ENCODE results near the gene TRAF3IP3.

DNA sequence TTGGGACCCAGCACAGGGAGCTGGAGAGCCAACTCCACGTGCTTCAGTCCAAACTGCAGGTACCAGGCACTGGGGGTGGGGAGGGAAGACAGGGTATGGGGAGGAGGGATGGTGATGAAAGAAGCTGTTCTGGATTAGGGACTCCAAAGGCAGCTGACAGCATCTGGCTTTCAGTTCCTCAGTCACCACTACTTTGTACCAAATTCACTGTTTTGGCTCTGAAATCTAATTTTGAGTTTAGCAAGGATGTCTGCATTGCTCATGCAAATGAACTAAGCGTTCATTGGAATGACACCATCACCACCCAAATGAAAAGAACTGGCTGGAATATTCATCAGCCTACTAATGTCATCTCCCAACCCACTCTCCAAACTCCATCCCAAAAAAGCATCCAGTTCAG lies 19.8 kb downstream of the TRAF3IP3 start:
- no peak for TF ChIP-seq POLR2A (IDR thresholded peaks at IDR 0.05)
- TF ChIP-seq, protein P1, sequence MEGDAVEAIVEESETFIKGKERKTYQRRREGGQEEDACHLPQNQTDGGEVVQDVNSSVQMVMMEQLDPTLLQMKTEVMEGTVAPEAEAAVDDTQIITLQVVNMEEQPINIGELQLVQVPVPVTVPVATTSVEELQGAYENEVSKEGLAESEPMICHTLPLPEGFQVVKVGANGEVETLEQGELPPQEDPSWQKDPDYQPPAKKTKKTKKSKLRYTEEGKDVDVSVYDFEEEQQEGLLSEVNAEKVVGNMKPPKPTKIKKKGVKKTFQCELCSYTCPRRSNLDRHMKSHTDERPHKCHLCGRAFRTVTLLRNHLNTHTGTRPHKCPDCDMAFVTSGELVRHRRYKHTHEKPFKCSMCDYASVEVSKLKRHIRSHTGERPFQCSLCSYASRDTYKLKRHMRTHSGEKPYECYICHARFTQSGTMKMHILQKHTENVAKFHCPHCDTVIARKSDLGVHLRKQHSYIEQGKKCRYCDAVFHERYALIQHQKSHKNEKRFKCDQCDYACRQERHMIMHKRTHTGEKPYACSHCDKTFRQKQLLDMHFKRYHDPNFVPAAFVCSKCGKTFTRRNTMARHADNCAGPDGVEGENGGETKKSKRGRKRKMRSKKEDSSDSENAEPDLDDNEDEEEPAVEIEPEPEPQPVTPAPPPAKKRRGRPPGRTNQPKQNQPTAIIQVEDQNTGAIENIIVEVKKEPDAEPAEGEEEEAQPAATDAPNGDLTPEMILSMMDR (IDR thresholded peaks at IDR 0.05), result no peak
- no peak for TF ChIP-seq POLR2AphosphoS5 (IDR thresholded peaks at IDR 0.05; ENCODE audit: insufficient read depth in 1 of 2, low read depth in 1 of 2)

Data from vagina (tissue), 2 donors.